RWPE2 (cell line): ENCODE results near the gene FAM131C.
A peak's percentile ranks its signal among the peaks of the same experiment; 100 is the strongest.

ENCODE experiments used
- ATAC-seq: fragments of 200-7000 bp; cut with Tn5 transposase; 3 replicates; pipeline ENCODE4 v1.9.1; 2021; ENCODE audit warnings: low read depth
- DNase-seq: peaks from one replicate; pipeline ENCODE4 v3.0.0-alpha.2; 2020; ENCODE audit warnings: low spot score
- H3K27ac ChIP-seq: fragments of 450-650 bp; 2 replicates; pipeline ENCODE4 v1.5.1; 2017; ENCODE audit warnings: mild to moderate bottlenecking; ENCODE audit not compliant: poor library complexity, severe bottlenecking
- H3K27me3 ChIP-seq: fragments of 250-450 bp; sonication (Bioruptor Pico); 2 replicates; pipeline ENCODE4 v1.5.1; 2021; ENCODE audit warnings: mild to moderate bottlenecking, moderate library complexity; ENCODE audit not compliant: insufficient read depth, poor library complexity, severe bottlenecking
- H3K36me3 ChIP-seq: fragments of 250-450 bp; sonication (Bioruptor Pico); 2 replicates; pipeline ENCODE4 v1.5.1; 2020; ENCODE audit warnings: low read depth, mild to moderate bottlenecking, moderate library complexity
- H3K4me1 ChIP-seq: fragments of 250-450 bp; sonication (Bioruptor Pico); 2 replicates; pipeline ENCODE4 v1.5.1; 2021; ENCODE audit warnings: mild to moderate bottlenecking, moderate library complexity; ENCODE audit not compliant: insufficient read depth, poor library complexity, severe bottlenecking
- H3K4me3 ChIP-seq: fragments of 250-450 bp; sonication (Bioruptor Pico); 2 replicates; pipeline ENCODE4 v1.5.1; 2021; ENCODE audit warnings: mild to moderate bottlenecking, moderate library complexity; ENCODE audit not compliant: severe bottlenecking
- H3K9me3 ChIP-seq: fragments of 250-450 bp; sonication (Bioruptor Pico); 2 replicates; pipeline ENCODE4 v1.5.1; 2021; ENCODE audit warnings: mild to moderate bottlenecking, moderate library complexity; ENCODE audit not compliant: severe bottlenecking
- CTCF ChIP-seq: fragments of 450-650 bp; IDR thresholded peaks from one replicate; pipeline ENCODE4 v1.5.1; 2017; ENCODE audit warnings: mild to moderate bottlenecking, moderate library complexity; ENCODE audit not compliant: poor library complexity, severe bottlenecking

FAM131C gene

GRCh38 chr1:16117369-16117768 lies 43.9 kb upstream of the FAM131C start:
- peaks cover 1% of the 10 kb centered on the region for H3K4me1 ChIP-seq
- DNase-seq: no peak
- no peak overlapping the region for H3K27ac ChIP-seq
- no peak for TF ChIP-seq CTCF
- H3K27me3 ChIP-seq: no peaks in the 10 kb centered on the region
- H3K36me3 ChIP-seq: no peaks in the 10 kb centered on the region
- no peak for ATAC-seq
- no peaks in the 10 kb centered on the region for H3K9me3 ChIP-seq
- H3K4me3 ChIP-seq: no peak overlapping the region

DNA sequence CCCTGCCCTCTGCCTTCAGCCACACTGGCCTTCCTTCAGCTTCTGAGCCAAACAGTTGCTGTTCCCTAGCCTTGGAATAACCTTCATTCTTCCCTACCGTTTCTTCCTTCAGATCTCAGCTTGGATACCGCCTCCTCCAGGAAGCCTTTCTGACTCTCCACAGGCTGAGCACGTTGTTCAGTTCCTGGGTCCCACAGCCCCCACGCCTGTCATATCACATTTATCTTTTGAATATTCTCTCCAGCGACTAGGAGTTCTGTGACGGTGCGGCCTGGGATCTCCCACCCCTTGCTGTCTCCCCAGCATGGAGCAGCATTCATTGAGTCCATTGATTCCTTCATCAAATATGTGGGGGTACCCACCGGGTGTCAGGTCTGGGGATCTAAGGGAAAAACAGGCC lies 43.2 kb upstream of the FAM131C start:
- no peak for TF ChIP-seq CTCF
- Histone ChIP-seq H3K4me1 (no peaks in the 10 kb centered on the region), H3K4me3 (no peak overlapping the region), H3K9me3 (no peaks in the 10 kb centered on the region), H3K36me3 (no peaks in the 10 kb centered on the region), H3K27ac (no peak overlapping the region), H3K27me3 (no peaks in the 10 kb centered on the region)
- no peak for ATAC-seq
- peak; percentile 36 for DNase-seq

DNA sequence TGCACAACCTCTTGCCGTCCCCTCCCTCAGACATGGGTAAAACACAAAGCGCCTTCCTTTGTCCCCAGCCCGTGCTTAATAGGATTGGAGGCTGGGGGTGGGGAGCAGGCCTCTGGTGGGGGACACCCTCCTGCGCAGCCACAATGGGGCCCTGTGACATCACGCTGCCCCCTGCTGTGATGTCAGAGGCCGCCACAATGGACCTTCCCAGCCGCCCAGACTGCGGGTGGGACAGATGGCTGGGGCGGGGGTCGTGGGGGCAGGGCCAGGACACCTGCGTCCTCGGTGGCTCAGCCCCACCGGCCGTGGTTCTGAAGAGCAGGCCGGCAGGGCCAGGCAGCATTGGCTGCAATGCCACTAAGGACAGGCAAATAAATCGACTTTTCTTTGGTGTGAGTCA lies 42.6 kb upstream of the FAM131C start:
- no peak for TF ChIP-seq CTCF
- no peaks in the 10 kb centered on the region for H3K36me3 ChIP-seq
- no peaks in the 10 kb centered on the region for H3K4me1 ChIP-seq
- no peak overlapping the region for H3K27ac ChIP-seq
- no peaks in the 10 kb centered on the region for H3K27me3 ChIP-seq
- DNase-seq (peak; percentile 46), ATAC-seq (no peak)
- no peak overlapping the region for H3K4me3 ChIP-seq
- H3K9me3 ChIP-seq: no peaks in the 10 kb centered on the region

DNA sequence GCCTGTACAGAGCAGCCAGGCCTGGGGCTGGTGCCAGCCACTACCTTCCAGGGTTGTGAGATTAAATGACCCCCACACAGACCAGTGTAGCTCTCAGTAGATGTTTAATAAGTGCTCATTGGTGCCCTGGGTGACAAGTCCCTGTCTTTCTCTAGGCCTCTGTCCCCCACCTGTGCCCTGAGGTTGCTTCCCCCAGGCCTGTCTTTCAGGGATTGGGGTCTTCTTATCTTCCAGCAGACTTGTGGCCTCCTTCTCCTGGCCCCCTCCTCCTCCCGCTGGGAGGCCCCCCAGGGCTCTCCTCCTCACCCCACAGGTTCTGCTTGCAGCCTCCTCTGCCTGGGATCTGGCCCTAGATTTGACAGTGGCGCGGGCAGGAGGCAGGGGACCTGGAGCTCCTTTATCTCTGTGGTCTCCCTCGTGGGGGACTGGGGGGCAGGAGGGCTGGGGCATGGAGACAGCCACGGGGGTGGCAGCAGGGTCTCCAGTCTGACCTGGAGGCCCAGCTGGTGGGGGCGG lies 42.1 kb upstream of the FAM131C start:
- H3K4me1 ChIP-seq: no peaks in the 10 kb centered on the region
- H3K9me3 ChIP-seq: no peaks in the 10 kb centered on the region
- no peak for TF ChIP-seq CTCF
- H3K36me3 ChIP-seq: no peaks in the 10 kb centered on the region
- no peak for ATAC-seq
- H3K4me3 ChIP-seq: no peak overlapping the region
- no peak for DNase-seq
- H3K27me3 ChIP-seq: no peaks in the 10 kb centered on the region
- H3K27ac ChIP-seq: no peak overlapping the region

DNA sequence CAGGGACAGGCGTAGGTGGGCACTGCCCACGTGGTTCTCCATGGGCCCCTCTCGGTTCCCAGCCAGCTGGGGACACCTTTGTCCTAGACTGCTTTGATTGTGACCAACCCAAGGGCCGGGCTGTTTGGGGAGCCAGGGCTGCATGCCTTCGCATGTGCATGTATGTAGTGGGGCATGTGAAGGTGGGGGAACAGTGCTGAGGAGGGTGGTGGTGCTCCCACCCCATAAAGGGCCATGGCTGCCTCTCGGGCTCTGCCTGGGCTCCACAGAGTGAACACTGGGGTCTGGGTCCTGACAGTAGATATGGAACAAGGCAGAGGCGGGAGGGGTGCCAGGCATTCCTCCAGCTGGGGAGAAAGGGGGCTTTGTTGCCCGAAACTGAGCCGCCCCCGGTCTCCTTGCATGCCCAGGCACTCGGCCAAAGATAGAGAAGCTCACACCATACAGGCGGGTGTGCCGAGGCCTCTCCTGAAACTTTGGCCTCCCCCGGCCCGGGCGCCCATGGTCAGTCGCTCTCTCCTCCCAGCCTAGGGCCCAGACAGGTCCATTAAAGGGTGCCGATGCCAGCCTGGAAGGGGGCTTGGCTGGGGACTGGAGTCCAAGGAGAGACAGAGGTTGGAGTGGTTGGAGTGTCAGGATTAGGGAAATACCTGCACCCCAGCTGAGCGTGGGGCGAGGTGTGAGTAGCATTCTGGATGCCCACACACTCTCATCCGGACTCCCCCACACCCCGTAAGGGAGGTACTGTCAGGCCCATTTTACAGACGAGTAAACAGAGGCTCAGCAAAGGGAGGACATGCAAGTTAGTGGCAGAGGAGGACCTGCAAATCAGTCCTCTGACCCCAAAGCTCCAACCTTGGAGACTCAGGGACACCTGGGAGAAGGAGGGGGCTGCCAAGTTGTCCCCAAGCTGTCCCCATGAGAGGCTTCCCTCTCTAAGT lies 41.3 kb upstream of the FAM131C start:
- Histone ChIP-seq H3K9me3 (no peaks in the 10 kb centered on the region), H3K27ac (no peak overlapping the region), H3K27me3 (no peaks in the 10 kb centered on the region), H3K36me3 (no peaks in the 10 kb centered on the region), H3K4me3 (no peak overlapping the region), H3K4me1 (no peaks in the 10 kb centered on the region)
- no peak for TF ChIP-seq CTCF
- ATAC-seq: no peak
- peak; percentile 63 for DNase-seq
